ENCODE results near the gene TAS2R9.

TAS2R9 gene

GRCh38 chr12:10842862-10843261 lies 32.9 kb upstream of the TAS2R9 start:
- no peaks in the 10 kb centered on the region for H3K9me3 ChIP-seq (replicated peaks; ENCODE audit: insufficient read depth, low read length)
- H3K27ac ChIP-seq (ENCODE audit: low read length), result no peak overlapping the region
- no peaks in the 10 kb centered on the region for H3K36me3 ChIP-seq (replicated peaks; ENCODE audit: insufficient read depth, low read length)
- H3K4me2 ChIP-seq (ENCODE audit: low read depth, low read length), result no peak overlapping the region
- H2AFZ ChIP-seq (ENCODE audit: low read length), result no peak overlapping the region
- H3K9ac ChIP-seq (ENCODE audit: low read length), result no peak overlapping the region
- H3K9me2 ChIP-seq (replicated peaks; ENCODE audit: insufficient read depth, low read length), result no peaks in the 10 kb centered on the region
- no peak for DNase-seq
- no peaks in the 10 kb centered on the region for H3K4me1 ChIP-seq (ENCODE audit: low read length)
- H3K79me2 ChIP-seq (ENCODE audit: low read length), result no peaks in the 10 kb centered on the region
- TF ChIP-seq CTCF (IDR thresholded peaks at IDR 0.05; ENCODE audit: low read length) (no peak), EZH2 (optimal IDR thresholded peaks at IDR 0.05; ENCODE audit: low read depth, low read length) (no peak), EZH2phosphoT487 (IDR thresholded peaks at IDR 0.05; ENCODE audit: low read length) (no peak)
- H3K4me3 ChIP-seq (ENCODE audit: low read length), result no peak overlapping the region
- H3K27me3 ChIP-seq (replicated peaks; ENCODE audit: insufficient read depth, low read length), result no peaks in the 10 kb centered on the region
- no peaks in the 10 kb centered on the region for H4K20me1 ChIP-seq (ENCODE audit: insufficient read depth, low read length)
- H3F3A ChIP-seq (ENCODE audit: insufficient read depth, low read length), result no peaks in the 10 kb centered on the region

- Histone ChIP-seq H3K9me3 (replicated peaks; ENCODE audit: insufficient read depth, low read length) (no peaks in the 10 kb centered on the region), H3K4me3 (ENCODE audit: low read length) (no peak overlapping the region), H2AFZ (ENCODE audit: low read length) (no peak overlapping the region), H4K20me1 (ENCODE audit: insufficient read depth, low read length) (no peaks in the 10 kb centered on the region), H3K36me3 (replicated peaks; ENCODE audit: insufficient read depth, low read length) (no peaks in the 10 kb centered on the region), H3K27me3 (replicated peaks; ENCODE audit: insufficient read depth, low read length) (no peaks in the 10 kb centered on the region), H3K9me2 (replicated peaks; ENCODE audit: insufficient read depth, low read length) (no peaks in the 10 kb centered on the region), H3K79me2 (ENCODE audit: low read length) (no peaks in the 10 kb centered on the region), H3K9ac (ENCODE audit: low read length) (no peak overlapping the region), H3K27ac (ENCODE audit: low read length) (no peak overlapping the region), H3K4me2 (ENCODE audit: low read depth, low read length) (no peak overlapping the region), H3F3A (ENCODE audit: insufficient read depth, low read length) (no peaks in the 10 kb centered on the region), H3K4me1 (ENCODE audit: low read length) (no peaks in the 10 kb centered on the region)
- no peak for DNase-seq
- TF ChIP-seq CTCF (IDR thresholded peaks at IDR 0.05; ENCODE audit: low read length), result no peak
- no peak for TF ChIP-seq EZH2 (optimal IDR thresholded peaks at IDR 0.05; ENCODE audit: low read depth, low read length)
- TF ChIP-seq EZH2phosphoT487 (IDR thresholded peaks at IDR 0.05; ENCODE audit: low read length), result no peak
These were observed 28.5 kb upstream of the TAS2R9 start for GRCh38 chr12:10838461-10838860.

- Histone ChIP-seq H3K4me1 (ENCODE audit: low read length) (no peaks in the 10 kb centered on the region), H3F3A (ENCODE audit: insufficient read depth, low read length) (no peaks in the 10 kb centered on the region), H2AFZ (ENCODE audit: low read length) (no peak overlapping the region), H3K27me3 (replicated peaks; ENCODE audit: insufficient read depth, low read length) (no peaks in the 10 kb centered on the region), H3K9me2 (replicated peaks; ENCODE audit: insufficient read depth, low read length) (no peaks in the 10 kb centered on the region), H3K79me2 (ENCODE audit: low read length) (no peaks in the 10 kb centered on the region), H3K9me3 (replicated peaks; ENCODE audit: insufficient read depth, low read length) (no peaks in the 10 kb centered on the region), H3K4me3 (ENCODE audit: low read length) (no peak overlapping the region), H4K20me1 (ENCODE audit: insufficient read depth, low read length) (no peaks in the 10 kb centered on the region), H3K9ac (ENCODE audit: low read length) (no peak overlapping the region), H3K27ac (ENCODE audit: low read length) (no peak overlapping the region), H3K36me3 (replicated peaks; ENCODE audit: insufficient read depth, low read length) (no peaks in the 10 kb centered on the region), H3K4me2 (ENCODE audit: low read depth, low read length) (no peak overlapping the region)
- DNase-seq, result no peak
- TF ChIP-seq CTCF (IDR thresholded peaks at IDR 0.05; ENCODE audit: low read length), result no peak
- no peak for TF ChIP-seq EZH2phosphoT487 (IDR thresholded peaks at IDR 0.05; ENCODE audit: low read length)
These were observed 20.0 kb upstream of the TAS2R9 start for GRCh38 chr12:10829994-10830393.

Measured in MM.1S (cell line).